Loucy (cell line): Measurements from ENCODE around the gene PPIL6.

Experiments
- CTCF ChIP-seq: fragments of 200-600 bp; sonication (generic); conservative IDR thresholded peaks from 2 replicates; pipeline ENCODE4 v1.5.1; 2014; ENCODE audit warnings: mild to moderate bottlenecking, antibody characterized with exemption, low read length
- EZH2phosphoT487 ChIP-seq: fragments of 200-600 bp; IDR thresholded peaks from 2 replicates; pipeline ENCODE4 v1.6.1; 2018; ENCODE audit warnings: antibody characterized with exemption, mild to moderate bottlenecking, moderate library complexity, borderline replicate concordance

GRCh38 chr6:109373762-109374161, 66.7 kb downstream of the PPIL6 start:
- TF ChIP-seq EZH2phosphoT487 = no peak
- TF ChIP-seq CTCF = no peak
